ENCODE data around the gene EPHA4. TPM values are rescaled to one million over a fixed set of nuclear protein-coding genes. Genes with fewer than 3 reads are reported as not detected.

Gene EPHA4
- total and polyA plus RNA-seq, 4 donors, result 0.43 to 2.3 (median 1.1) TPM

- H3K9me3 ChIP-seq (ENCODE audit: control insufficient read depth in 4 of 4, low read length in 3 of 4), result no peaks in the 10 kb centered on the region
- no peaks in the 10 kb centered on the region for H3K36me3 ChIP-seq (ENCODE audit: control insufficient read depth in 4 of 4, insufficient read depth in 3 of 4, low read depth in 1 of 4, low read length in 3 of 4)
- H3K9ac ChIP-seq (ENCODE audit: low read depth in 1 of 2, low read length in 2 of 2), result no peak overlapping the region
- H3K27me3 ChIP-seq (ENCODE audit: control insufficient read depth in 4 of 4, insufficient read depth in 4 of 4, low read length in 3 of 4), result no peaks in the 10 kb centered on the region
- WGBS, result 69% methylated on average over 4 of the region's 4 CpGs
- H3K4me1 ChIP-seq (ENCODE audit: control insufficient read depth in 4 of 4, insufficient read depth in 4 of 4, low read length in 3 of 4), result no peaks in the 10 kb centered on the region
- no peak for DNase-seq (ENCODE audit: low spot score)
- no peak overlapping the region for H3K4me3 ChIP-seq (ENCODE audit: low read depth in 1 of 3, low read length in 3 of 3)
- H3K27ac ChIP-seq (ENCODE audit: low read depth in 1 of 2, low read length in 2 of 2), result no peak overlapping the region
- TF ChIP-seq GABPA (IDR thresholded peaks at IDR 0.05 in 1 of 2, conservative IDR thresholded peaks at IDR 0.05 in 1 of 2), result no peak
- TF ChIP-seq NR2F2 (IDR thresholded peaks at IDR 0.05), result no peak
- no peak for TF ChIP-seq EGR1 (IDR thresholded peaks at IDR 0.05; ENCODE audit: low read depth in 2 of 2)
- TF ChIP-seq HNF4G (IDR thresholded peaks at IDR 0.05), result no peak
- no peak for TF ChIP-seq YY1 (IDR thresholded peaks at IDR 0.05)
- TF ChIP-seq MAX (IDR thresholded peaks at IDR 0.05), result no peak
- TF ChIP-seq FOXA2 (IDR thresholded peaks at IDR 0.05), result no peak
- TF ChIP-seq, protein P1, sequence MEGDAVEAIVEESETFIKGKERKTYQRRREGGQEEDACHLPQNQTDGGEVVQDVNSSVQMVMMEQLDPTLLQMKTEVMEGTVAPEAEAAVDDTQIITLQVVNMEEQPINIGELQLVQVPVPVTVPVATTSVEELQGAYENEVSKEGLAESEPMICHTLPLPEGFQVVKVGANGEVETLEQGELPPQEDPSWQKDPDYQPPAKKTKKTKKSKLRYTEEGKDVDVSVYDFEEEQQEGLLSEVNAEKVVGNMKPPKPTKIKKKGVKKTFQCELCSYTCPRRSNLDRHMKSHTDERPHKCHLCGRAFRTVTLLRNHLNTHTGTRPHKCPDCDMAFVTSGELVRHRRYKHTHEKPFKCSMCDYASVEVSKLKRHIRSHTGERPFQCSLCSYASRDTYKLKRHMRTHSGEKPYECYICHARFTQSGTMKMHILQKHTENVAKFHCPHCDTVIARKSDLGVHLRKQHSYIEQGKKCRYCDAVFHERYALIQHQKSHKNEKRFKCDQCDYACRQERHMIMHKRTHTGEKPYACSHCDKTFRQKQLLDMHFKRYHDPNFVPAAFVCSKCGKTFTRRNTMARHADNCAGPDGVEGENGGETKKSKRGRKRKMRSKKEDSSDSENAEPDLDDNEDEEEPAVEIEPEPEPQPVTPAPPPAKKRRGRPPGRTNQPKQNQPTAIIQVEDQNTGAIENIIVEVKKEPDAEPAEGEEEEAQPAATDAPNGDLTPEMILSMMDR (IDR thresholded peaks at IDR 0.05; ENCODE audit: low read depth, low read length, missing input control), result no peak
- no peak for TF ChIP-seq JUND (IDR thresholded peaks at IDR 0.05)
- TF ChIP-seq, protein P2, sequence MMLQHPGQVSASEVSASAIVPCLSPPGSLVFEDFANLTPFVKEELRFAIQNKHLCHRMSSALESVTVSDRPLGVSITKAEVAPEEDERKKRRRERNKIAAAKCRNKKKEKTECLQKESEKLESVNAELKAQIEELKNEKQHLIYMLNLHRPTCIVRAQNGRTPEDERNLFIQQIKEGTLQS (IDR thresholded peaks at IDR 0.05), result no peak
- TF ChIP-seq SP1 (IDR thresholded peaks at IDR 0.05), result no peak
- TF ChIP-seq HNF4A (conservative IDR thresholded peaks at IDR 0.05), result no peak
- TF ChIP-seq TAF1 (conservative IDR thresholded peaks at IDR 0.05), result no peak
- TF ChIP-seq REST (IDR thresholded peaks at IDR 0.05), result no peak
- TF ChIP-seq RAD21 (IDR thresholded peaks at IDR 0.05), result no peak
- TF ChIP-seq FOXA1 (IDR thresholded peaks at IDR 0.05), result no peak
- no peak for TF ChIP-seq ZBTB33 (IDR thresholded peaks at IDR 0.05)
- TF ChIP-seq RXRA (IDR thresholded peaks at IDR 0.05), result no peak
These were observed 123.2 kb downstream of the EPHA4 start for GRCh38 chr2:221448844-221449390.

Data from liver (tissue), 9 donors.